Left ventricle myocardium inferior (tissue), 1 donor: ENCODE measurements around the gene CTBP2. TPM values are rescaled to one million over a fixed set of nuclear protein-coding genes. Genes with fewer than 3 reads are reported as not detected.
A peak's percentile ranks its signal among the peaks of the same experiment; 100 is the strongest.

Experiments used
- DNase-seq: peaks from one replicate; pipeline ENCODE4 v3.0.0-alpha.2; 2020
- H3K27ac ChIP-seq: fragments of 200-600 bp; replicated peaks from 2 replicates; pipeline ENCODE4 v1.8.0; 2021
- H3K27me3 ChIP-seq: fragments of 200-600 bp; 2 replicates; pipeline ENCODE4 v1.8.0; 2021; ENCODE audit warnings: low read depth
- H3K36me3 ChIP-seq: fragments of 200-600 bp; 2 replicates; pipeline ENCODE4 v1.8.0; 2021
- H3K4me1 ChIP-seq: fragments of 200-600 bp; 2 replicates; pipeline ENCODE4 v1.8.0; 2021
- H3K4me3 ChIP-seq: fragments of 200-600 bp; 2 replicates; pipeline ENCODE4 v1.8.0; 2021; ENCODE audit warnings: mild to moderate bottlenecking, moderate library complexity
- H3K9me3 ChIP-seq: fragments of 200-600 bp; replicated peaks from 2 replicates; pipeline ENCODE4 v1.8.0; 2021
- CTCF ChIP-seq: fragments of 200-600 bp; IDR thresholded peaks from 2 replicates; pipeline ENCODE4 v1.8.0; 2021; ENCODE audit warnings: antibody characterized with exemption, mild to moderate bottlenecking, borderline replicate concordance
- intact Hi-C: fragments of 100-400 bp; cut with micrococcal nuclease; formaldehyde crosslinking; loops from one replicate; pipeline ENCODE4 v1.11.0; 2022
- total RNA-seq: library from RNA; stranded (reverse); fragmentation: NEBNext Ultra II Directional; extraction: Animal tissue kit (Norgen Biotek cat#: 25700); gene quantifications from one replicate; pipeline ENCODE4 v1.2.1, GENCODE V29; 2021
- donor health status: DM: no; HTN: yes; CAD: no; lungs with severe emphysema.

The CTBP2 gene
- total RNA-seq, 1 donor from 2014 or later = 29.1 TPM

DNA sequence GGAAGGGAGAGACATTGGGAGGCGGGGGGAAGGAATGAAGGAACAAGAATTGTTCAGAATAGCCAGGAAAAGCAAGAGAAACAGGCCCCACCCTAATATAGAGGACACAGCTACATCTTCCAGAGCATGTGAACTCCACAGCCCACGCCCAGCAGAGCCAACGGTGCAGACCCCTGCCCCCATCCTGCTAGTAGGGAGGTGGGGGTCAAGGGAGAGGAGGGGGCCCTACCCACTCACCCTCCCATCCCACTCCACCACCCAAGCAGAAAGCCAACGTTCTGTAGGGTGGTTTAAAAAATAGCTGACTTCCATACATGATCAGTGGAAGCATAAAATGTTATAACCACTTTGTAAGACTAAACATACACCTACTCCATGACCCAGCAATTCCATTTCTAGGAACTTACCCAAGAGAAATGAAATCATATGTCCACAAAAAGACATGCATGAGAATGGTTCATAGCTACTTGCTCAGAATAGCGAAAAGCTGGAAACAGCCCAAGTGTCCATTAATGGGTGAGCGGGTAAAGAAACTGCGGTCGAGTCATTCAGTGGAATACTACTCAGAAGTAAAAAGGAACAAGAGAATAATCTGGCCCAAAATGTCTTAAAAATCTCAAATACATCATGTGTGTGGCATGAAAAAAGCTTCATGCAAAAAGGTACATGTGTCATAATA lies 31.8 kb downstream of the CTBP2 start:
- peak overlapping the region; percentile 31 for H3K27ac ChIP-seq
- H3K36me3 ChIP-seq = peaks cover 26% of the 10 kb centered on the region
- no peak overlapping the region for H3K4me3 ChIP-seq
- peaks cover 92% of the 10 kb centered on the region for H3K4me1 ChIP-seq
- H3K9me3 ChIP-seq = peaks cover 8% of the 10 kb centered on the region
- intact Hi-C loops = no loop called here
- TF ChIP-seq CTCF = no peak
- no peaks in the 10 kb centered on the region for H3K27me3 ChIP-seq
- no peak for DNase-seq

DNA sequence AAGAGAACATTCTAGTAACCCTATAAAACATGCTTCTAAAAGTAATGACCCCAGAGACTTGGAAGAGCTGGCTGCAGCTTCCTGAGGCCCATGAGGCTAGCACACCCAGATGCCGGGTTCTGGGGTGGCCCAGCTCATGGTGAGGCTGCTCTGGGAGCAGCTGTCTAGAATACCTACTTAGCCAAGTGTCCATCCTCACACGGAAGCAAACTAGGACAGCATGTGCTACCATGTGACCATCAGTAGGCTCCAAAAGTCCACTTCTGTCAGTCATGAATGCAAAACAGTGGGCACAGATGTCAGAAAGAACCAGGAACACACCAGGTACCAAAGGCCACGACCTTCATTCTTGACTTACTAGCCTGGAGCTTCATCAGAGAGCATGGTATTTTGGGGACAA lies 32.4 kb downstream of the CTBP2 start:
- Histone ChIP-seq H3K4me1 (peaks cover 93% of the 10 kb centered on the region), H3K4me3 (no peak overlapping the region), H3K27me3 (no peaks in the 10 kb centered on the region), H3K9me3 (peaks cover 8% of the 10 kb centered on the region), H3K27ac (peak overlapping the region; percentile 31), H3K36me3 (peaks cover 21% of the 10 kb centered on the region)
- no peak for TF ChIP-seq CTCF
- DNase-seq = no peak
- intact Hi-C loops = no loop called here

DNA sequence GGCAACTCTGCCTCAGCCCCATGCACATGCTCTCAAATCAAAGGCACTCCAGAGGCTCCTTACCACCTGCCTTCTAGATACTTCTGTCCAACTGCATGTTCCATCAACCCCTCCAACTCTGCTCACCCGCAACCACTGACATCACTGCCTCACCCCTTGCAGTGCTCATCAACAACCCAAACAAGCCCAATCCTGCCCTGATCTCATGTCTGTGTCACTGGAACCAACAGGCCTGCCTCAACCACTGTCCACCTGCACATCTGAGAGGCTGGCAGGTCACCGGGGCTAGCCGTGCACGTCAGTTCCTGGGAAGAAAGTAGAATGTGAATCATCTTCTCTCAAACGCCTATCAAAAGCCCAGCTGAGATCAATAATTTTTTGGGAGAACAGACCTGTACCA lies 33.3 kb downstream of the CTBP2 start:
- DNase-seq = no peak
- Histone ChIP-seq H3K36me3 (peaks cover 14% of the 10 kb centered on the region), H3K27ac (no peak overlapping the region), H3K27me3 (no peaks in the 10 kb centered on the region), H3K4me3 (no peak overlapping the region), H3K9me3 (peaks cover 7% of the 10 kb centered on the region), H3K4me1 (peaks cover 94% of the 10 kb centered on the region)
- no peak for TF ChIP-seq CTCF
- intact Hi-C loops = no loop called here

GRCh38 chr10:125125951-125126735 lies 34.2 kb downstream of the CTBP2 start:
- peaks cover 100% of the 10 kb centered on the region for H3K4me1 ChIP-seq
- no peak for DNase-seq
- H3K27ac ChIP-seq = peak overlapping the region; percentile 90
- no peak overlapping the region for H3K4me3 ChIP-seq
- intact Hi-C loops = no loop called here
- TF ChIP-seq CTCF = no peak
- H3K27me3 ChIP-seq = no peaks in the 10 kb centered on the region
- H3K36me3 ChIP-seq = peaks cover 6% of the 10 kb centered on the region
- H3K9me3 ChIP-seq = no peaks in the 10 kb centered on the region

DNA sequence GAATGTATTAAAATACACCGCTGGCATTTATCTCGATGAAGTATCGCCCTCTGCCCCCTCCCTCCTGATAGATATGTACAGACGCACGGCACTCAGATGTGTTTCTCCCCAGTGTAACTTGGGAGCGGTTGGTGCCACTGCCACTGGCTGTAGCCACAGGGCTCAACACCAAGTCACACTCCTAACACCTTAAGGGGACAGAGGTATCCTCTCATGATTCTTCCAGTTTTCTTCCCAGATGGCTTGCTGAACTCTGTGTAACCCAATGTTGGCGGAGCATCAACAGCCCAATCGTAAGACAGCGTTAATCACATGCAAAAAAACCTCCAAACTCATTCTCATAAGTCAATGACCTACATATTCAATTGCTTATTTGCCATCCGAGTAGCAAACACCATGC lies 35.5 kb downstream of the CTBP2 start:
- Histone ChIP-seq H3K4me3 (peak overlapping the region; percentile 10), H3K27me3 (no peaks in the 10 kb centered on the region), H3K9me3 (no peaks in the 10 kb centered on the region), H3K36me3 (peaks cover 6% of the 10 kb centered on the region), H3K27ac (peak overlapping the region; percentile 90), H3K4me1 (peaks cover 100% of the 10 kb centered on the region)
- no peak for TF ChIP-seq CTCF
- DNase-seq = no peak
- intact Hi-C loops = no loop called here
